ENCODE measurements around the gene SPATA9. TPM values are rescaled to one million over a fixed set of nuclear protein-coding genes. Genes with fewer than 3 reads are reported as not detected.

Gene SPATA9
- total and polyA plus RNA-seq, 2 donors (not counting 3 experiments of a cell fraction or from before 2014, with no cell fraction given), result 0.07 TPM; not detected in 1

DNA sequence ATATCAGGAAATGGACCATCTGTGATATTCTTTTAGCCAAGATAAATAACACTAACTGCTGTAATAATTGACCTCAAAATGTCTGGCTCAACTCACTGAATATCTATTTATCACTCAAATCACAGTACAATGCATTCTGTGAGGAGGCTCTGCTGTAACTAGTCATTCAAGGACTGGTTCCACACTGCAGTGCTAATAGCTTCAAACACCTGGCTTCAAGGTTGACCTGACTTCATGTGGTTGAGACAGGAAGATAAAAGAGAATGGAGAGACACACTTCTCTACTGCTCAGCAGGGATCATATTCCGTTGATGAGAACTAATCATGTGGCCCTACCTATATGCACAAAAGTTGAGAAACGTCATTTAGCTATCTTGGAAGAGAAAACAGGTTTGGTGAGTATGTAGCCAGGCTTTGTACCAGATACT is 45.0 kb upstream of the SPATA9 start:
- ChIA-PET POLR2A (no interaction called here), CTCF (interaction anchor here (1.4 kb wide), 1 partner anchor 63 kb away, joined by 3 read pairs; no protein-coding TSS in a partner anchor)
- Histone ChIP-seq H4K20me1 (replicated peaks; ENCODE audit: control insufficient read depth, extremely low read depth, insufficient read depth, low read length) (no peaks in the 10 kb centered on the region), H3K4me2 (ENCODE audit: insufficient read depth, low read length) (no peak overlapping the region), H3K9ac (replicated peaks; ENCODE audit: extremely low read depth, insufficient read depth, low read length) (no peak overlapping the region), H3K4me3 (replicated peaks in 1 of 3; ENCODE audit: insufficient read depth in 1 of 3, low read depth in 1 of 3, low read length in 3 of 3) (no peak overlapping the region), H3K79me2 (ENCODE audit: control insufficient read depth, insufficient read depth, low read length) (peaks cover 7% of the 10 kb centered on the region), H2AFZ (ENCODE audit: low read depth, low read length) (no peak overlapping the region), H3K27me3 (ENCODE audit: control insufficient read depth in 2 of 2, insufficient read depth in 2 of 2, low read length in 2 of 2) (no peaks in the 10 kb centered on the region), H3K4me1 (ENCODE audit: control insufficient read depth, extremely low read depth, insufficient read depth, low read length) (peaks cover 48% of the 10 kb centered on the region), H3K9me1 (replicated peaks; ENCODE audit: control insufficient read depth, extremely low read depth, insufficient read depth, low read length) (no peaks in the 10 kb centered on the region), H3K36me3 (ENCODE audit: control insufficient read depth in 2 of 2, extremely low read depth in 1 of 2, insufficient read depth in 2 of 2, low read length in 2 of 2) (no peaks in the 10 kb centered on the region), H3K27ac (ENCODE audit: insufficient read depth, low read depth, low read length) (peak overlapping the region; percentile 0), H3K9me3 (replicated peaks; ENCODE audit: control insufficient read depth, insufficient read depth, low read length) (no peaks in the 10 kb centered on the region)
- intact Hi-C loops (cut with micrococcal nuclease), result no loop called here
- DNase-seq (ENCODE audit: low read depth, low spot score), result no peak
- no peak for TF ChIP-seq FOS (IDR thresholded peaks at IDR 0.05; ENCODE audit: borderline replicate concordance, insufficient read depth, low read length)
- no TSS peak for BruUV-seq (replicated peaks)
- dilution Hi-C loops (cut with MboI; ENCODE audit: extremely low pct_ligation_motif_present, low sequenced_read_pairs), result no loop called here
- no peak for FAIRE-seq

DNA sequence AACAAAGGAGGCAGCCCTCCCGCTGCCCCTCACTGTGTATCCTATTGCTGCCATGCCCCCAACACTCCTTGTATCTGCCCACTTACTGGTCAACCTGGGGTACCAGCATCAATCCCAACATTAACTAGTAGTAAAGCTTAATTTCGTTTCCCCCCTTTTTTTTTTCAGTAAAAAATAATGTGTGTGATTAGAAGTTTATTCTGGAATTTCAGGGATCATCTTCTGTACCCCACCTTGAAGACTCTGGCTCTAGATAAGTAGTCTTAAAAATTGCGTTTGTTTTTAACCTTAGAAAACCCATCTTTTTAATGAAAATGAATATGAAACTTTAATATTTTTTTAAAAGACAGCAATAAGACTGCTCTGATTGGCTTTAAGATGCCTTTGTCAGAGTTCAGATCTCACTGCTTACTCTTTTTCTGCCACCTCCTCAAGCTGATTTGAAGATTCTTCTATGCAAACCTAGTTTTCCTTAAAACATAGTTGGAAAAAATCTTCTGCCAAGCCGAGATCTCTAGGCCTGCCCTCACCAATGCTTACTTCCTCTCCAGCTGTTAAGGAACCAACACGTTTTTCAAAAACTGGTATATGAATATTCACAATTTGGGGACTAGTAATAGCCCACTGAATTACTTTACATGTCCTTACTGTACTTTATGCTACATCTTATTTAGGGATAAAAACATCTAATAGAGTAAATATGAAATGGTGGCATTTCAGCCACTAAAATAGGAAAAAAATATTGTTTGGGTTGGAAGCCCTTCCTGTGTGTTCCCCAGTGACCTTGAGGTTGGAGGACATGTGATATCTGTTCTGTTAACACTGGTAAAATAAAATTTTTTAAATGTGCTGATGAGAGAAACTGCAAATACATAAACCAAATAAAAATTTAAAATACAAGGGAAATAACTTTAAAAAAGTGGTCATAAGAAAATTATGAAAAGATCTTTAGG is 44.3 kb upstream of the SPATA9 start:
- Histone ChIP-seq H3K27me3 (ENCODE audit: control insufficient read depth in 2 of 2, insufficient read depth in 2 of 2, low read length in 2 of 2) (no peaks in the 10 kb centered on the region), H3K9ac (replicated peaks; ENCODE audit: extremely low read depth, insufficient read depth, low read length) (no peak overlapping the region), H3K4me2 (ENCODE audit: insufficient read depth, low read length) (no peak overlapping the region), H3K4me1 (ENCODE audit: control insufficient read depth, extremely low read depth, insufficient read depth, low read length) (peaks cover 41% of the 10 kb centered on the region), H3K9me1 (replicated peaks; ENCODE audit: control insufficient read depth, extremely low read depth, insufficient read depth, low read length) (no peaks in the 10 kb centered on the region), H4K20me1 (replicated peaks; ENCODE audit: control insufficient read depth, extremely low read depth, insufficient read depth, low read length) (no peaks in the 10 kb centered on the region), H3K36me3 (ENCODE audit: control insufficient read depth in 2 of 2, extremely low read depth in 1 of 2, insufficient read depth in 2 of 2, low read length in 2 of 2) (no peaks in the 10 kb centered on the region), H3K27ac (ENCODE audit: insufficient read depth, low read depth, low read length) (no peak overlapping the region), H3K79me2 (ENCODE audit: control insufficient read depth, insufficient read depth, low read length) (peaks cover 4% of the 10 kb centered on the region), H2AFZ (ENCODE audit: low read depth, low read length) (no peak overlapping the region), H3K9me3 (replicated peaks; ENCODE audit: control insufficient read depth, insufficient read depth, low read length) (no peaks in the 10 kb centered on the region), H3K4me3 (replicated peaks in 1 of 3; ENCODE audit: insufficient read depth in 1 of 3, low read depth in 1 of 3, low read length in 3 of 3) (no peak overlapping the region)
- dilution Hi-C loops (cut with MboI; ENCODE audit: extremely low pct_ligation_motif_present, low sequenced_read_pairs), result no loop called here
- CTCF ChIA-PET, result interaction anchor here (1.4 kb wide), 1 partner anchor 62 kb away, joined by 3 read pairs; no protein-coding TSS in a partner anchor
- DNase-seq (ENCODE audit: low read depth, low spot score) (no peak), FAIRE-seq (no peak)
- intact Hi-C loops (cut with micrococcal nuclease), result no loop called here
- TF ChIP-seq POLR2A (IDR thresholded peaks at IDR 0.05; ENCODE audit: low read depth, low read length) (no peak), EZH2 (IDR thresholded peaks at IDR 0.05; ENCODE audit: borderline replicate concordance, low read depth, low read length, severe bottlenecking) (no peak), GATA2 (IDR thresholded peaks at IDR 0.05; ENCODE audit: insufficient read depth, insufficient read length, low read depth, low read length) (no peak), POLR2AphosphoS5 (IDR thresholded peaks at IDR 0.05; ENCODE audit: insufficient read depth, low read depth, low read length) (no peak), FOS (IDR thresholded peaks at IDR 0.05; ENCODE audit: borderline replicate concordance, insufficient read depth, low read length) (no peak), JUN (IDR thresholded peaks at IDR 0.05; ENCODE audit: borderline replicate concordance, insufficient read depth, insufficient read length, low read depth) (no peak), MYC (IDR thresholded peaks at IDR 0.05; ENCODE audit: low read depth, low read length) (no peak)
- TF ChIP-seq, protein P1, sequence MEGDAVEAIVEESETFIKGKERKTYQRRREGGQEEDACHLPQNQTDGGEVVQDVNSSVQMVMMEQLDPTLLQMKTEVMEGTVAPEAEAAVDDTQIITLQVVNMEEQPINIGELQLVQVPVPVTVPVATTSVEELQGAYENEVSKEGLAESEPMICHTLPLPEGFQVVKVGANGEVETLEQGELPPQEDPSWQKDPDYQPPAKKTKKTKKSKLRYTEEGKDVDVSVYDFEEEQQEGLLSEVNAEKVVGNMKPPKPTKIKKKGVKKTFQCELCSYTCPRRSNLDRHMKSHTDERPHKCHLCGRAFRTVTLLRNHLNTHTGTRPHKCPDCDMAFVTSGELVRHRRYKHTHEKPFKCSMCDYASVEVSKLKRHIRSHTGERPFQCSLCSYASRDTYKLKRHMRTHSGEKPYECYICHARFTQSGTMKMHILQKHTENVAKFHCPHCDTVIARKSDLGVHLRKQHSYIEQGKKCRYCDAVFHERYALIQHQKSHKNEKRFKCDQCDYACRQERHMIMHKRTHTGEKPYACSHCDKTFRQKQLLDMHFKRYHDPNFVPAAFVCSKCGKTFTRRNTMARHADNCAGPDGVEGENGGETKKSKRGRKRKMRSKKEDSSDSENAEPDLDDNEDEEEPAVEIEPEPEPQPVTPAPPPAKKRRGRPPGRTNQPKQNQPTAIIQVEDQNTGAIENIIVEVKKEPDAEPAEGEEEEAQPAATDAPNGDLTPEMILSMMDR (IDR thresholded peaks at IDR 0.05; ENCODE audit: extremely low read depth in 1 of 2, insufficient read depth in 1 of 2, low read depth in 1 of 2, low read length in 2 of 2), result no peak
- TF ChIP-seq, protein P2, sequence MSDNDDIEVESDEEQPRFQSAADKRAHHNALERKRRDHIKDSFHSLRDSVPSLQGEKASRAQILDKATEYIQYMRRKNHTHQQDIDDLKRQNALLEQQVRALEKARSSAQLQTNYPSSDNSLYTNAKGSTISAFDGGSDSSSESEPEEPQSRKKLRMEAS (IDR thresholded peaks at IDR 0.05; ENCODE audit: insufficient read depth, insufficient read length), result no peak
- POLR2A ChIA-PET, result no interaction called here
- no TSS peak for BruUV-seq (replicated peaks)
